ENCODE results near the gene RBM39.

The RBM39 gene

GRCh38 chr20:35704514-35705261 lies 37.4 kb downstream of the RBM39 start:
- TF ChIP-seq, protein P1, sequence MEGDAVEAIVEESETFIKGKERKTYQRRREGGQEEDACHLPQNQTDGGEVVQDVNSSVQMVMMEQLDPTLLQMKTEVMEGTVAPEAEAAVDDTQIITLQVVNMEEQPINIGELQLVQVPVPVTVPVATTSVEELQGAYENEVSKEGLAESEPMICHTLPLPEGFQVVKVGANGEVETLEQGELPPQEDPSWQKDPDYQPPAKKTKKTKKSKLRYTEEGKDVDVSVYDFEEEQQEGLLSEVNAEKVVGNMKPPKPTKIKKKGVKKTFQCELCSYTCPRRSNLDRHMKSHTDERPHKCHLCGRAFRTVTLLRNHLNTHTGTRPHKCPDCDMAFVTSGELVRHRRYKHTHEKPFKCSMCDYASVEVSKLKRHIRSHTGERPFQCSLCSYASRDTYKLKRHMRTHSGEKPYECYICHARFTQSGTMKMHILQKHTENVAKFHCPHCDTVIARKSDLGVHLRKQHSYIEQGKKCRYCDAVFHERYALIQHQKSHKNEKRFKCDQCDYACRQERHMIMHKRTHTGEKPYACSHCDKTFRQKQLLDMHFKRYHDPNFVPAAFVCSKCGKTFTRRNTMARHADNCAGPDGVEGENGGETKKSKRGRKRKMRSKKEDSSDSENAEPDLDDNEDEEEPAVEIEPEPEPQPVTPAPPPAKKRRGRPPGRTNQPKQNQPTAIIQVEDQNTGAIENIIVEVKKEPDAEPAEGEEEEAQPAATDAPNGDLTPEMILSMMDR (IDR thresholded peaks at IDR 0.05; ENCODE audit: borderline replicate concordance, control extremely low read depth, extremely low read depth, insufficient read depth, missing control alignments): no peak
- in situ Hi-C loops (cut with MboI; ENCODE audit: low sequenced_read_pairs, unreplicated experiment): no loop called here
- no peak for DNase-seq (ENCODE audit: low spot score)

- DNase-seq (ENCODE audit: low spot score): no peak
- in situ Hi-C loops (cut with MboI; ENCODE audit: low sequenced_read_pairs, unreplicated experiment): no loop called here
These were observed 39.0 kb downstream of the RBM39 start for GRCh38 chr20:35702824-35703695.

DNA sequence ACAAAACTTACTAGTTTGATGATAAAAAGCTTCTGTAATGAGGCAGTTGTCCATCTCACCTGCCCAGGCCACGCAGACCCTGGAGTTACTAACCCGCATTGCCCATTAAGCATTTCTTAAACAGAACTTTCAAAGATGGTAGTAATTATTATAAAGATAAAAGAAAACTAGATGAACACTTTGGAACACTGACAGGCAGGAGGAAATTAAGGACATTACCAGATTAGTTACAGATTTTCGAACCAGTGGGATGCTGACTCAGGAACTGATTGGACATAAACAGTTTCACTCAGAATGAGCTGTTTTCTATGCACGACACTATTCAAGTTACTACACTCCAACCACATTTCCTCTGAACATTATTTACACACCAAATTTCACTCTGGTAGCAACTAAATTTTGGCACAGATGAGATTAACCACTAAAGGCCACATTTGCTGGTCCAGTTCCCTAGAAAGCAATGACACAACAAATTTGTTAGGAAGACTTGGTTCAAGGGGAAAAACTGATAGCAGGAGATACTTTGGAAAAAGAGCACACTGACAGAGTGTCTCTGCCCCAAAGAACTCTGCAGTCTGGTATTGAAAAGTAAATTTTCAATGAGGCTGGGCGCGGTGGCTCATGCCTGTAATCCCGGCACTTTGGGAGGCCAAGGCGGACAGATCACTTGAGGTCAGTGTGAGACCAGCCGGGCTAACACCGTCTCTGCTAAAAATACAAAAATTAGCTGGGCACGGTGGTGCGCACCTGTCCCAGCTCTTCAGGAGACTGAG lies 39.8 kb downstream of the RBM39 start:
- TF ChIP-seq, protein P1 (IDR thresholded peaks at IDR 0.05; ENCODE audit: borderline replicate concordance, control extremely low read depth, extremely low read depth, insufficient read depth, missing control alignments): no peak
- in situ Hi-C loops (cut with MboI; ENCODE audit: low sequenced_read_pairs, unreplicated experiment): no loop called here
- DNase-seq (ENCODE audit: low spot score): no peak

More at GRCh38 chr20:35702824-35703695, 39.0 kb downstream of the RBM39 start:
- TF ChIP-seq, protein P1 (IDR thresholded peaks at IDR 0.05; ENCODE audit: borderline replicate concordance, control extremely low read depth, extremely low read depth, insufficient read depth, missing control alignments): no peak

GRCh38 chr20:35700625-35701148 lies 41.4 kb downstream of the RBM39 start:
- DNase-seq (ENCODE audit: low spot score): no peak
- in situ Hi-C loops (cut with MboI; ENCODE audit: low sequenced_read_pairs, unreplicated experiment): no loop called here
- TF ChIP-seq, protein P1 (IDR thresholded peaks at IDR 0.05; ENCODE audit: borderline replicate concordance, control extremely low read depth, extremely low read depth, insufficient read depth, missing control alignments): no peak

- DNase-seq (ENCODE audit: low spot score): no peak
- TF ChIP-seq, protein P1 (IDR thresholded peaks at IDR 0.05; ENCODE audit: borderline replicate concordance, control extremely low read depth, extremely low read depth, insufficient read depth, missing control alignments): no peak
- in situ Hi-C loops (cut with MboI; ENCODE audit: low sequenced_read_pairs, unreplicated experiment): no loop called here
These were observed 42.0 kb downstream of the RBM39 start for GRCh38 chr20:35699957-35700624.
